ENCODE results near the gene VSX1.

The VSX1 gene

DNA sequence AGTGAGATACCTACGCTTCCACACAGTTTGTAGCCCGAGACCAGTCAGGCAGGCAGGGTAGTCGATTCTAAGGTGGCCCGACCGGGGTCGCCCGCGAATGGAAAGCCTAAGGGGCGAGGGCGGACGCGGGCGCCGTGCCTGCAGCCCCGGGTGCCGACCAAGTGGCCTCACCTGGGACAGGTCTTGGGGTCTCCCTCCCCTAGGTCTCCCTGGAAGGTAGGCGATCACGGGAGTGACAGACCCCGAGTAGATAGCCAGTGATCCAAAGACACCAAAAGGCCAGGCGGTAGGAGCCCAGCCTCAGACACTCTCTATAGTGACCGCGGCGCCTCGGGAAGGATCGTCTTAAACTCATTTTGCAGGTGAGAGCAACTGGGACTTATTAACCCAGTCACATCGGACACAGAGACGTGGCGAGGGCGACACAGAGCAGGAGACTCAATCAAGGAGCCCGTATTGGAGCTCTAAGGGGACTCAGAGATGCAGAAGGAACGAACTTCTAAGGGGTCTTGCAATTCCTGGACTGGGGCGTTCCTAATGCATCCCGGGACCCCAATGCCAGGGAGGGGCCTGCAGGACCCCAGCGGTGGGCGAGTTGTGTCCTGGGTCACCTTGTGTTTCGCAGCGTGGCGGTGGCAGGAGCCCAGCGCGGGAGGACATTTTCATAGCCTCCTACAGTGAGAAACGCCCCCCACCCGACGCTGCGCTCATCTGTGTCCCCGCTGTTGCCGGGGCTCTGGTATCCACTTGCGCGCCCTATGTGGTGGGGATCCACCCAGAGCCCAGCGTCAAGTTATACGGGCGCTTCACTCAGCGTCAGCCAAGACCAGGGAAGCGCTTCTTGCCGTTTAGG is 2.1 kb upstream of the VSX1 start:
- no peak overlapping the region for H2BK5ac ChIP-seq (ENCODE audit: low read length)
- peaks cover 1 to 5% of the 10 kb centered on the region in 2 donors for H3K9me3 ChIP-seq (replicated peaks in 1 of 2; ENCODE audit: control insufficient read depth in 2 of 2, insufficient read depth in 1 of 2, low read depth in 1 of 2, low read length in 2 of 2)
- H2BK120ac ChIP-seq (ENCODE audit: low read depth, low read length), result no peak overlapping the region
- peak overlapping the region in 1 of 2 donors; percentile 13 for H3K4me3 ChIP-seq (ENCODE audit: low read length in 2 of 2)
- H2BK12ac ChIP-seq (ENCODE audit: low read length), result no peak overlapping the region
- peak overlapping the region; percentile 47 for H3K4me2 ChIP-seq (ENCODE audit: insufficient read depth, low read length, poor library complexity, severe bottlenecking)
- no CpG with 5 or more reads among the region's 54 CpGs for WGBS, 2 donors (ENCODE audit: extremely low coverage in 2 of 2, insufficient read length in 2 of 2, insufficient replicate concordance in 1 of 2)
- no peak overlapping the region for H3K27ac ChIP-seq (replicated peaks; ENCODE audit: low read length)
- H3K9ac ChIP-seq (ENCODE audit: low read depth, low read length, poor library complexity), result peak overlapping the region; percentile 18
- H2AFZ ChIP-seq (ENCODE audit: low read length), result peak overlapping the region; percentile 79
- no peak overlapping the region for H4K8ac ChIP-seq (ENCODE audit: low read depth, low read length)
- H3K23ac ChIP-seq (ENCODE audit: low read depth, low read length, poor library complexity), result no peak overlapping the region
- H2AK5ac ChIP-seq (ENCODE audit: low read depth, low read length), result no peak overlapping the region
- no peak overlapping the region for H3K14ac ChIP-seq (ENCODE audit: low read length)
- H2BK15ac ChIP-seq (ENCODE audit: low read length), result peak overlapping the region; percentile 25
- H3K4ac ChIP-seq (ENCODE audit: low read length), result no peak overlapping the region
- H3K79me1 ChIP-seq (ENCODE audit: low read depth, low read length), result no peaks in the 10 kb centered on the region
- H4K91ac ChIP-seq (ENCODE audit: low read depth, low read length, poor library complexity), result no peak overlapping the region
- peaks cover 15% of the 10 kb centered on the region in 2 donors for H3K4me1 ChIP-seq (ENCODE audit: control insufficient read depth in 2 of 2, insufficient read depth in 1 of 2, low read depth in 1 of 2, low read length in 2 of 2)
- peak overlapping the region; percentile 77 for H3K18ac ChIP-seq (ENCODE audit: low read length)
- H3K27me3 ChIP-seq (ENCODE audit: control insufficient read depth in 3 of 3, insufficient read depth in 3 of 3, low read depth in 1 of 3, low read length in 3 of 3), result peaks cover 27 to 88% (median 72%) of the 10 kb centered on the region in 3 experiments
- no peaks in the 10 kb centered on the region for H3K36me3 ChIP-seq (replicated peaks in 1 of 2; ENCODE audit: control insufficient read depth in 2 of 2, insufficient read depth in 2 of 2, low read length in 2 of 2)
- no peak for DNase-seq (ENCODE audit: low spot score)

- Histone ChIP-seq H3K23ac (ENCODE audit: low read depth, low read length, poor library complexity) (no peak overlapping the region), H4K91ac (ENCODE audit: low read depth, low read length, poor library complexity) (no peak overlapping the region), H2AK5ac (ENCODE audit: low read depth, low read length) (no peak overlapping the region), H2BK120ac (ENCODE audit: low read depth, low read length) (no peak overlapping the region), H3K4ac (ENCODE audit: low read length) (no peak overlapping the region), H3K9me3 (replicated peaks in 1 of 2; ENCODE audit: control insufficient read depth in 2 of 2, insufficient read depth in 1 of 2, low read depth in 1 of 2, low read length in 2 of 2) (peaks cover 1 to 5% of the 10 kb centered on the region in 2 donors), H3K18ac (ENCODE audit: low read length) (peak overlapping the region; percentile 33), H3K4me3 (ENCODE audit: low read length in 2 of 2) (peak overlapping the region; percentile 3 to 66), H3K27ac (replicated peaks; ENCODE audit: low read length) (no peak overlapping the region), H4K8ac (ENCODE audit: low read depth, low read length) (no peak overlapping the region), H2BK12ac (ENCODE audit: low read length) (no peak overlapping the region), H2BK5ac (ENCODE audit: low read length) (no peak overlapping the region), H3K27me3 (ENCODE audit: control insufficient read depth in 3 of 3, insufficient read depth in 3 of 3, low read depth in 1 of 3, low read length in 3 of 3) (peaks cover 27 to 93% (median 77%) of the 10 kb centered on the region in 3 experiments), H3K4me1 (ENCODE audit: control insufficient read depth in 2 of 2, insufficient read depth in 1 of 2, low read depth in 1 of 2, low read length in 2 of 2) (peaks cover 15% of the 10 kb centered on the region in 2 donors), H3K9ac (ENCODE audit: low read depth, low read length, poor library complexity) (no peak overlapping the region), H2BK15ac (ENCODE audit: low read length) (no peak overlapping the region), H3K14ac (ENCODE audit: low read length) (no peak overlapping the region), H3K4me2 (ENCODE audit: insufficient read depth, low read length, poor library complexity, severe bottlenecking) (peak overlapping the region; percentile 46), H3K36me3 (replicated peaks in 1 of 2; ENCODE audit: control insufficient read depth in 2 of 2, insufficient read depth in 2 of 2, low read length in 2 of 2) (no peaks in the 10 kb centered on the region), H3K79me1 (ENCODE audit: low read depth, low read length) (no peaks in the 10 kb centered on the region), H2AFZ (ENCODE audit: low read length) (peak overlapping the region; percentile 79)
- DNase-seq (ENCODE audit: low spot score), result no peak
- WGBS, 2 donors (ENCODE audit: extremely low coverage in 2 of 2, insufficient read length in 2 of 2, insufficient replicate concordance in 1 of 2), result no CpG with 5 or more reads among the region's 44 CpGs
These were observed 1.3 kb upstream of the VSX1 start for GRCh38 chr20:25083141-25083772.

DNA sequence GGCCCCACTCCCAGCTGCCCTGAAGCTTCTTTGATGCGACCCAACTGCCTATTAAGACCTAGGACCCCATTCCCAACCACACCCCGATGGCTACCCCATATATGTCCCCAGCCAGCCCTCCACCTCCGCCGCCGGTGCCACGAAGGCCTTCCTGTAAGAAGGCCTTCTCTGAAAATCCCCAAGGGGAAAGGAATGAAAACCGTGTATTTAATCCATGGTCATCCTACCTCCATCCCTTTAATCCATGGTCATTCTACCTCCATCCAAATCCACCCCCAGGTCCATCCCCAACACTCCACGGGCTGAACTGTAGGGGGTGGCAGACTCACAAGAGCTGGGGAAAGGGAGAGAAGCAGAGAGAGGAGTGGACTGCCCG is 545 bp upstream of the VSX1 start:
- H3K18ac ChIP-seq (ENCODE audit: low read length), result no peak overlapping the region
- H3K4me3 ChIP-seq (ENCODE audit: low read length in 2 of 2), result no peak overlapping the region
- H3K36me3 ChIP-seq (replicated peaks in 1 of 2; ENCODE audit: control insufficient read depth in 2 of 2, insufficient read depth in 2 of 2, low read length in 2 of 2), result no peaks in the 10 kb centered on the region
- H3K4me1 ChIP-seq (ENCODE audit: control insufficient read depth in 2 of 2, insufficient read depth in 1 of 2, low read depth in 1 of 2, low read length in 2 of 2), result peaks cover 15% of the 10 kb centered on the region in 2 donors
- no peak overlapping the region for H4K8ac ChIP-seq (ENCODE audit: low read depth, low read length)
- no peak overlapping the region for H2BK15ac ChIP-seq (ENCODE audit: low read length)
- no peak overlapping the region for H3K14ac ChIP-seq (ENCODE audit: low read length)
- no peak overlapping the region for H3K27ac ChIP-seq (replicated peaks; ENCODE audit: low read length)
- no peak overlapping the region for H2BK12ac ChIP-seq (ENCODE audit: low read length)
- no peaks in the 10 kb centered on the region for H3K79me1 ChIP-seq (ENCODE audit: low read depth, low read length)
- H3K23ac ChIP-seq (ENCODE audit: low read depth, low read length, poor library complexity), result no peak overlapping the region
- H3K27me3 ChIP-seq (ENCODE audit: control insufficient read depth in 3 of 3, insufficient read depth in 3 of 3, low read depth in 1 of 3, low read length in 3 of 3), result peaks cover 27 to 97% (median 81%) of the 10 kb centered on the region in 3 experiments
- H2AFZ ChIP-seq (ENCODE audit: low read length), result no peak overlapping the region
- no peak for DNase-seq (ENCODE audit: low spot score)
- H2BK5ac ChIP-seq (ENCODE audit: low read length), result no peak overlapping the region
- no peak overlapping the region for H3K4ac ChIP-seq (ENCODE audit: low read length)
- H2AK5ac ChIP-seq (ENCODE audit: low read depth, low read length), result no peak overlapping the region
- H3K9me3 ChIP-seq (replicated peaks in 1 of 2; ENCODE audit: control insufficient read depth in 2 of 2, insufficient read depth in 1 of 2, low read depth in 1 of 2, low read length in 2 of 2), result peaks cover 1 to 5% of the 10 kb centered on the region in 2 donors
- no peak overlapping the region for H3K9ac ChIP-seq (ENCODE audit: low read depth, low read length, poor library complexity)
- H3K4me2 ChIP-seq (ENCODE audit: insufficient read depth, low read length, poor library complexity, severe bottlenecking), result no peak overlapping the region
- no CpG with 5 or more reads among the region's 9 CpGs for WGBS, 2 donors (ENCODE audit: extremely low coverage in 2 of 2, insufficient read length in 2 of 2, insufficient replicate concordance in 1 of 2)
- no peak overlapping the region for H4K91ac ChIP-seq (ENCODE audit: low read depth, low read length, poor library complexity)
- no peak overlapping the region for H2BK120ac ChIP-seq (ENCODE audit: low read depth, low read length)

Measured in neuronal stem cell (in vitro differentiated cells).